C4-2B (cell line): ENCODE data around the gene TSFM.

Experiments used
- ZFX ChIP-seq: fragments of 450-650 bp; IDR thresholded peaks from 2 replicates; pipeline ENCODE4 v1.6.1; 2017
- TF ChIP-seq, protein P1 (sequence below): fragments of 450-650 bp; conservative IDR thresholded peaks from 2 replicates; pipeline ENCODE4 v1.5.1; 2017; ENCODE audit warnings: mild to moderate bottlenecking

DNA sequence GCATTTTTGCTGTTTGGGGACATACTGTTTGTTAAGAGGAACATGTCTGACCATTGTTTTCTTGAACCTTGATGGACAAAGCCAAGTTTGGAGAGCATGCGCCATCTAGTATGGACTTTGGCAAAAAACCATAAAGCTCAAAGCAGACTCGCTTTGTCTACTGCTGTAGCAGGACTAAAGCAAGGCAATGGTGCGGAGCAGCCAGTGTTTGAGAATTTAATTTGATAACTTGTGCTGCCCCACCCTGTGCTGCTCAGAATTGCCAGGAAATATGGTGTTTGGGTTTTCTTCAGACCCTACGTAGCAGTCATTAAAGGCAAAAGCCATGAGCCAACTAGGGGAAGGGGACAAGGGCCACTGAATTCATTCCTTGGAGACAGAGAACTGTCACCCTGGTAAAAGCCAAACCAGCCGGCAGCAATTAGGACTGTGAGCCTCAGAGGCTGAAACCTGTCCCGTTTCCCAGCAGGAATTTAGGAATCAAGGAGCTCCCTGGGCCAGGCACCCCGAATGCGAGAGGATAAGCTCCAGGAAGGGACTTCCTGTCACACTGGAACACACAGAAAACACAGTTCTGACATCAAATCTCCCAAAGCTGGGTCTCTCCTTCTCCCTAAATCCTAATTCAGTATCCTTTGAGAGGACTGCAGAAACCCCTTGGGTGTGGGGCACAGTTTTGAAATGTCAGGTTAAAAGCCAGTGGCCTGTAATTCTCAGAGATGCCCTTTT lies 34.8 kb downstream of the TSFM start:
- TF ChIP-seq, protein P1, sequence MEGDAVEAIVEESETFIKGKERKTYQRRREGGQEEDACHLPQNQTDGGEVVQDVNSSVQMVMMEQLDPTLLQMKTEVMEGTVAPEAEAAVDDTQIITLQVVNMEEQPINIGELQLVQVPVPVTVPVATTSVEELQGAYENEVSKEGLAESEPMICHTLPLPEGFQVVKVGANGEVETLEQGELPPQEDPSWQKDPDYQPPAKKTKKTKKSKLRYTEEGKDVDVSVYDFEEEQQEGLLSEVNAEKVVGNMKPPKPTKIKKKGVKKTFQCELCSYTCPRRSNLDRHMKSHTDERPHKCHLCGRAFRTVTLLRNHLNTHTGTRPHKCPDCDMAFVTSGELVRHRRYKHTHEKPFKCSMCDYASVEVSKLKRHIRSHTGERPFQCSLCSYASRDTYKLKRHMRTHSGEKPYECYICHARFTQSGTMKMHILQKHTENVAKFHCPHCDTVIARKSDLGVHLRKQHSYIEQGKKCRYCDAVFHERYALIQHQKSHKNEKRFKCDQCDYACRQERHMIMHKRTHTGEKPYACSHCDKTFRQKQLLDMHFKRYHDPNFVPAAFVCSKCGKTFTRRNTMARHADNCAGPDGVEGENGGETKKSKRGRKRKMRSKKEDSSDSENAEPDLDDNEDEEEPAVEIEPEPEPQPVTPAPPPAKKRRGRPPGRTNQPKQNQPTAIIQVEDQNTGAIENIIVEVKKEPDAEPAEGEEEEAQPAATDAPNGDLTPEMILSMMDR, result no peak
- TF ChIP-seq ZFX, result no peak
